ENCODE data around the gene ARL4A. TPM values are rescaled to one million over a fixed set of nuclear protein-coding genes. Genes with fewer than 3 reads are reported as not detected.
"Not testable (repeated sequence)": the region's sequence is repeated elsewhere in the genome, so short reads cannot be mapped to it uniquely, and the experiment has no call there.

ARL4A gene
- total and polyA plus RNA-seq, 4 donors: 54.3 to 185 (median 77.6) TPM

DNA sequence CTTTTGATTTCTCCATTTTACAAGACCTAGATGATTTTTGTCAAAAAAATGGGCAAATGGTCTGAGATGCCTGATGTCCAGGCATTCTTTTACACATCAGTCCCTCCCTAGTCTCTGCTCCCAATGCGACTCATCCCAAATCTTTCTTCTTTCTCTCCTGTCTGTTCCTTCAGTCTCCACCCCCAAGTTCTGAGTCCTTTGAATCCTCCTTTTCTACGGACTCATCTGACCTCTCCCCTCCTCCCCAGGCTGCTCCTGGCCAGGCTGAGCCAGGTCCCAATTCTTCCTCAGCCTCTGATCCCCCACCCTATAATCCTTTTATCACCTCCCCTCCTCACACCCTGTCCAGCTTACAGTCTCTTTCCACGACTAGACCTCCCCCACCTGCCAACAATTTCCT is 26.4 kb upstream of the ARL4A start:
- H3K4me3 ChIP-seq (ENCODE audit: low read depth, low read length); H3K27me3 ChIP-seq (ENCODE audit: control insufficient read depth, insufficient read depth, low read length); H3K9me3 ChIP-seq (ENCODE audit: control insufficient read depth, insufficient read depth, low read length); DNase-seq (ENCODE audit: low read depth in 4 of 6, low spot score in 6 of 6); H3K27ac ChIP-seq (ENCODE audit: low read depth, low read length); H3K4me1 ChIP-seq (ENCODE audit: control insufficient read depth, insufficient read depth, low read length); H3K36me3 ChIP-seq (ENCODE audit: control insufficient read depth, insufficient read depth, low read length): not testable (repeated sequence)
- 93% methylated on average over 2 of the region's 3 CpGs for WGBS (ENCODE audit: insufficient coverage)

GRCh38 chr7:12661581-12661980 is 25.9 kb upstream of the ARL4A start:
- 100% methylated on average over 6 of the region's 6 CpGs for WGBS (ENCODE audit: insufficient coverage)
- no peak overlapping the region for H3K27ac ChIP-seq (ENCODE audit: low read depth, low read length)
- DNase-seq (ENCODE audit: low read depth in 4 of 6, low spot score in 6 of 6): no peak

DNA sequence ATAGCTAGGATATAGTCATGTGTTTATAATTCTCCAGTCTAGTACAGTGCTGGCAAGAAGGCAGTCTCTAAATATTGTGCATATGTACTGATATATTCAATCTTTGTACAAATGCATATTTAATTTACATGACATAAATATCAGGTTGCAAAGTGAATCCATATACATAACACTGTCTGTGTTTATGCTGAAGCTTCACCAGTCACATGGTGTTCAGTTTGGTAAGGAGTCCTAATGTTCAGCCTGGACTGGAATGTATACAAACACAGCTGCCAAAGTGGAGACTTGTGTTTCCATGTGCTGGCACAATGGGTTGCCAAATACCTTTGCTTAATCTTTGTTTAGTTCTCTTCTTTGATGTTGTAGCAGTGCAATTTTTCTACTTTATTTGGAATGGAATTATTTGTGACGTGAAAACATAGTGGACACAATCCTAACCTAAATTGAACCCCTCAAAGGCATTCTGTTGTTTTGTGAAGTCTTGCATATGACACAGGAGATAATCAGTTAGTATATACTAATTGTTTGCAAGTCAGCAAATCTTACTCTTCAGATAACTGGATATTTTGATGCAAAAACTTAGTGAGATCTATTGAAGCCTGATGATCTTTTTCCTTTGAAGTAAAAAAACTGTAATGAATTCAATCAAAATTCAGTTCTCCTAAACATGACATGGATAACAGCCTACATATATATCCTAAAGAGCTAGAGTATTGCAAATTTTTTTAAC is 17.3 kb upstream of the ARL4A start:
- H3K4me1 ChIP-seq (ENCODE audit: control insufficient read depth, insufficient read depth, low read length): no peaks in the 10 kb centered on the region
- H3K36me3 ChIP-seq (ENCODE audit: control insufficient read depth, insufficient read depth, low read length): no peaks in the 10 kb centered on the region
- peak in 1 of 6 donors; percentile 46 for DNase-seq (ENCODE audit: low read depth in 4 of 6, low spot score in 6 of 6)
- WGBS (ENCODE audit: insufficient coverage): no CpG with 5 or more reads among the region's 1 CpG
- H3K27ac ChIP-seq (ENCODE audit: low read depth, low read length): no peak overlapping the region
- no peak overlapping the region for H3K4me3 ChIP-seq (ENCODE audit: low read depth, low read length)
- no peaks in the 10 kb centered on the region for H3K9me3 ChIP-seq (ENCODE audit: control insufficient read depth, insufficient read depth, low read length)
- no peaks in the 10 kb centered on the region for H3K27me3 ChIP-seq (ENCODE audit: control insufficient read depth, insufficient read depth, low read length)

More at GRCh38 chr7:12661581-12661980, 25.9 kb upstream of the ARL4A start:
- Histone ChIP-seq H3K27me3 (ENCODE audit: control insufficient read depth, insufficient read depth, low read length) (no peaks in the 10 kb centered on the region), H3K4me1 (ENCODE audit: control insufficient read depth, insufficient read depth, low read length) (no peaks in the 10 kb centered on the region), H3K4me3 (ENCODE audit: low read depth, low read length) (no peak overlapping the region), H3K36me3 (ENCODE audit: control insufficient read depth, insufficient read depth, low read length) (no peaks in the 10 kb centered on the region), H3K9me3 (ENCODE audit: control insufficient read depth, insufficient read depth, low read length) (no peaks in the 10 kb centered on the region)

- no CpG with 5 or more reads among the region's 6 CpGs for WGBS (ENCODE audit: insufficient coverage)
- no peak for DNase-seq (ENCODE audit: low read depth in 4 of 6, low spot score in 6 of 6)
- Histone ChIP-seq H3K9me3 (ENCODE audit: control insufficient read depth, insufficient read depth, low read length) (peaks cover 3% of the 10 kb centered on the region), H3K27ac (ENCODE audit: low read depth, low read length) (no peak overlapping the region), H3K36me3 (ENCODE audit: control insufficient read depth, insufficient read depth, low read length) (no peaks in the 10 kb centered on the region), H3K4me3 (ENCODE audit: low read depth, low read length) (no peak overlapping the region), H3K27me3 (ENCODE audit: control insufficient read depth, insufficient read depth, low read length) (no peaks in the 10 kb centered on the region), H3K4me1 (ENCODE audit: control insufficient read depth, insufficient read depth, low read length) (no peaks in the 10 kb centered on the region)
Observed at GRCh38 chr7:12670743-12671520, 16.5 kb upstream of the ARL4A start.

GRCh38 chr7:12673436-12673835 is 14.0 kb upstream of the ARL4A start:
- H3K4me1 ChIP-seq (ENCODE audit: control insufficient read depth, insufficient read depth, low read length); DNase-seq (ENCODE audit: low read depth in 4 of 6, low spot score in 6 of 6); H3K4me3 ChIP-seq (ENCODE audit: low read depth, low read length); H3K9me3 ChIP-seq (ENCODE audit: control insufficient read depth, insufficient read depth, low read length); H3K27ac ChIP-seq (ENCODE audit: low read depth, low read length); H3K27me3 ChIP-seq (ENCODE audit: control insufficient read depth, insufficient read depth, low read length); H3K36me3 ChIP-seq (ENCODE audit: control insufficient read depth, insufficient read depth, low read length): not testable (repeated sequence)
- 96% methylated on average over 4 of the region's 7 CpGs for WGBS (ENCODE audit: insufficient coverage)

DNA sequence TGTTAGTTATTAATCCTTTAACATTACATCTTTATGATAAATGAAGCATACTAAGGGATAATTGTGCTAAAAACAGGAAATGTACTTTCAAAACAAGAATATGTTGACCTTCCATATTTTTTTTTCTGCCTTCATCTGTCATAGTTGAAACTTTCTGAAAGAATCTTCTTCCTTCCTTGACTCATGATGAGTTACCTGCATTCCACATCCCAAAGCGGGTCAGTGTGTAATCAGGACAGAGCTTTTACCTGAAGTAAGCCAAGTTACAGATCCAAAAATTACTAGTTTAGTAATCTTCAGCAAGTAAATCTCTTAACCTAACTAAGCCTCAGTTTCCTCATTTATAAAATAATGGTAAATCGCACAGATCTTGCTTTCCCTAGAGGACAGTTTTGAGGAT is 13.4 kb upstream of the ARL4A start:
- H3K4me3 ChIP-seq (ENCODE audit: low read depth, low read length): no peak overlapping the region
- no peak for DNase-seq (ENCODE audit: low read depth in 4 of 6, low spot score in 6 of 6)
- H3K36me3 ChIP-seq (ENCODE audit: control insufficient read depth, insufficient read depth, low read length): no peaks in the 10 kb centered on the region
- H3K9me3 ChIP-seq (ENCODE audit: control insufficient read depth, insufficient read depth, low read length): peaks cover 3% of the 10 kb centered on the region
- no peak overlapping the region for H3K27ac ChIP-seq (ENCODE audit: low read depth, low read length)
- 100% methylated on average over 1 of the region's 2 CpGs for WGBS (ENCODE audit: insufficient coverage)
- no peaks in the 10 kb centered on the region for H3K27me3 ChIP-seq (ENCODE audit: control insufficient read depth, insufficient read depth, low read length)
- no peaks in the 10 kb centered on the region for H3K4me1 ChIP-seq (ENCODE audit: control insufficient read depth, insufficient read depth, low read length)

DNA sequence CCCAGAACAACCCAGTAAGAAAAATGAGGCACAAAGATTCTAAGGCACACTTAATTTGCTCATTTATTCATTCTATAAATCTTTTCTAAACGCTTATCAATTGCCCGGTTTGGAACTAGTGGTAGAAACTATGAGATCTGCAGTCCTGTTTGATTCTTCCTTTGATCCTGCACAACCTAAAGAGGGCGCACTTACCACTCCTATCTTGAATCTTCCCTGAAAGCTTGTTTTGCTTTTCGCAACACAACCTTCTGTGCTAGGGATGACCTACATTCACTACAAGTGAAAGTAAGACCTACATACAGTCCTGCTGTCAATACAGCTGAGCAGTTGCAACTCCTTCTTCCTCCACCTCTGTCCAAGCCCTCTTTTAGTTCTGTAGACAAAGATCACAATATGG is 12.6 kb upstream of the ARL4A start:
- no peaks in the 10 kb centered on the region for H3K36me3 ChIP-seq (ENCODE audit: control insufficient read depth, insufficient read depth, low read length)
- DNase-seq (ENCODE audit: low read depth in 4 of 6, low spot score in 6 of 6): no peak
- peaks cover 3% of the 10 kb centered on the region for H3K9me3 ChIP-seq (ENCODE audit: control insufficient read depth, insufficient read depth, low read length)
- 100% methylated on average over 2 of the region's 4 CpGs for WGBS (ENCODE audit: insufficient coverage)
- no peaks in the 10 kb centered on the region for H3K4me1 ChIP-seq (ENCODE audit: control insufficient read depth, insufficient read depth, low read length)
- no peaks in the 10 kb centered on the region for H3K27me3 ChIP-seq (ENCODE audit: control insufficient read depth, insufficient read depth, low read length)
- H3K27ac ChIP-seq (ENCODE audit: low read depth, low read length): no peak overlapping the region
- H3K4me3 ChIP-seq (ENCODE audit: low read depth, low read length): no peak overlapping the region

GRCh38 chr7:12683678-12684585 is 3.5 kb upstream of the ARL4A start:
- H3K36me3 ChIP-seq (ENCODE audit: control insufficient read depth, insufficient read depth, low read length): no peaks in the 10 kb centered on the region
- peaks cover 5% of the 10 kb centered on the region for H3K4me1 ChIP-seq (ENCODE audit: control insufficient read depth, insufficient read depth, low read length)
- peak in 2 of 6 donors; percentile 57 to 72 for DNase-seq (ENCODE audit: low read depth in 4 of 6, low spot score in 6 of 6)
- no peak overlapping the region for H3K27ac ChIP-seq (ENCODE audit: low read depth, low read length)
- no CpG with 5 or more reads among the region's 2 CpGs for WGBS (ENCODE audit: insufficient coverage)
- no peaks in the 10 kb centered on the region for H3K9me3 ChIP-seq (ENCODE audit: control insufficient read depth, insufficient read depth, low read length)
- no peak overlapping the region for H3K4me3 ChIP-seq (ENCODE audit: low read depth, low read length)
- no peaks in the 10 kb centered on the region for H3K27me3 ChIP-seq (ENCODE audit: control insufficient read depth, insufficient read depth, low read length)

DNA sequence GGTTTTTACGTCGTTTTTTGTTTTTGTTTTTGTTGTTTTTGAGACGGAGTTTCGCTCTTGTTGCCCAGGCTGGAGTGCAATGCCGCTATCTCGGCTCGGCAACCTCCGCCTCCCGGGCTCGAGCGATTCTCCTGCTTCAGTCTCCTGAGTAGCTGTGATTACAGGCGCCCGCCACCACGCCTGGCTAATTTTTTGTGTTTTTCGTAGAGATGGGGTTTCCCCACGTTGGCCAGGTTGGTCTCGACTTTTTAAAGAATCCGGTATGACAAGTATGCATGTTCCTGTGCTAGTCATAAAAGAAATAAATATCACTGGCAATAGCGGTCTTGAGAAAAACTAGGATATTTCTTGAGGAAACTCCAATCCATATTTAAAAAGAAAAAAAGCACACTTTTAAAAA is 2.7 kb upstream of the ARL4A start:
- Histone ChIP-seq H3K4me3 (ENCODE audit: low read depth, low read length) (no peak overlapping the region), H3K27ac (ENCODE audit: low read depth, low read length) (no peak overlapping the region)

More for the DNA sequence above, 2.7 kb upstream of the ARL4A start:
- no peak for DNase-seq (ENCODE audit: low read depth in 4 of 6, low spot score in 6 of 6)
- 98% methylated on average over 15 of the region's 19 CpGs for WGBS (ENCODE audit: insufficient coverage)
- no peaks in the 10 kb centered on the region for H3K27me3 ChIP-seq (ENCODE audit: control insufficient read depth, insufficient read depth, low read length)
- no peaks in the 10 kb centered on the region for H3K36me3 ChIP-seq (ENCODE audit: control insufficient read depth, insufficient read depth, low read length)
- H3K9me3 ChIP-seq (ENCODE audit: control insufficient read depth, insufficient read depth, low read length): no peaks in the 10 kb centered on the region
- peaks cover 5% of the 10 kb centered on the region for H3K4me1 ChIP-seq (ENCODE audit: control insufficient read depth, insufficient read depth, low read length)
